ENCODE data around the gene CERK. TPM values are rescaled to one million over a fixed set of nuclear protein-coding genes. Genes with fewer than 3 reads are reported as not detected.
A peak's percentile ranks its signal among the peaks of the same experiment; 100 is the strongest.
"Not testable (repeated sequence)": the region's sequence is repeated elsewhere in the genome, so short reads cannot be mapped to it uniquely, and the experiment has no call there.

CERK gene
- total RNA-seq (46.2 TPM), polyA plus RNA-seq (47.1 TPM)
- long read RNA-seq, donor 1, full-length matches to known transcripts = 1 of 1 reads
- long read RNA-seq, donor 1, partial matches to known transcripts = 0 of 1 reads
- long read RNA-seq, donor 1, other reads (novel, unspliced or antisense) = 0 of 1 reads
- long read RNA-seq, donor 2, full-length matches to known transcripts = 13 of 18 reads
- long read RNA-seq, donor 2, partial matches to known transcripts = 5 of 18 reads
- long read RNA-seq, donor 2, other reads (novel, unspliced or antisense) = 0 of 18 reads
- long read RNA-seq, donor 3, full-length matches to known transcripts = 24 of 29 reads
- long read RNA-seq, donor 3, partial matches to known transcripts = 5 of 29 reads
- long read RNA-seq, donor 3, other reads (novel, unspliced or antisense) = 0 of 29 reads
- long read RNA-seq, donor 4, full-length matches to known transcripts = 9 of 9 reads
- long read RNA-seq, donor 4, partial matches to known transcripts = 0 of 9 reads
- long read RNA-seq, donor 4, other reads (novel, unspliced or antisense) = 0 of 9 reads
- long read RNA-seq, donor 5, full-length matches to known transcripts = 20 of 20 reads
- long read RNA-seq, donor 5, partial matches to known transcripts = 0 of 20 reads
- long read RNA-seq, donor 5, other reads (novel, unspliced or antisense) = 0 of 20 reads
- long read RNA-seq, donor 6, full-length matches to known transcripts = 9 of 9 reads
- long read RNA-seq, donor 6, partial matches to known transcripts = 0 of 9 reads
- long read RNA-seq, donor 6, other reads (novel, unspliced or antisense) = 0 of 9 reads
- long read RNA-seq, donor 7, full-length matches to known transcripts = 8 of 8 reads
- long read RNA-seq, donor 7, partial matches to known transcripts = 0 of 8 reads
- long read RNA-seq, donor 7, other reads (novel, unspliced or antisense) = 0 of 8 reads
- long read RNA-seq, donor 8, full-length matches to known transcripts = 6 of 6 reads
- long read RNA-seq, donor 8, partial matches to known transcripts = 0 of 6 reads
- long read RNA-seq, donor 8, other reads (novel, unspliced or antisense) = 0 of 6 reads
- long read RNA-seq, donor 9, full-length matches to known transcripts = 7 of 7 reads
- long read RNA-seq, donor 9, partial matches to known transcripts = 0 of 7 reads
- long read RNA-seq, donor 9, other reads (novel, unspliced or antisense) = 0 of 7 reads
- long read RNA-seq, donor 10, full-length matches to known transcripts = 16 of 16 reads
- long read RNA-seq, donor 10, partial matches to known transcripts = 0 of 16 reads
- long read RNA-seq, donor 10, other reads (novel, unspliced or antisense) = 0 of 16 reads

- Histone ChIP-seq H3K4me1 (ENCODE audit: control insufficient read depth in 2 of 2, insufficient read depth in 2 of 2, low read length in 2 of 2) (peaks cover 22 to 52% of the 10 kb centered on the region in 2 donors), H3K27me3 (ENCODE audit: control insufficient read depth in 2 of 2, insufficient read depth in 1 of 2, low read length in 1 of 2) (no peaks in the 10 kb centered on the region), H3K9me3 (ENCODE audit: control insufficient read depth in 2 of 2, insufficient read depth in 1 of 2, low read length in 1 of 2) (peaks cover 1 to 3% of the 10 kb centered on the region in 2 donors), H3K36me3 (ENCODE audit: control insufficient read depth in 2 of 2, insufficient read depth in 2 of 2, low read length in 1 of 2) (peaks cover 0 to 10% of the 10 kb centered on the region in 2 donors), H3K27ac (ENCODE audit: low read depth in 1 of 2, low read length in 1 of 2) (peak within 1 kb of the TSS; percentile 94 to 97), H3K4me3 (ENCODE audit: low read length in 2 of 2) (peak within 1 kb of the TSS; percentile 80 to 93)
- peak in 4 of 9 donors; percentile 54 to 81 (median 64) for DNase-seq (ENCODE audit: low read depth in 6 of 9, low spot score in 9 of 9)
- under 1% methylated on average over 98 of the region's 99 CpGs for WGBS
These were observed at the start of gene CERK for GRCh38 chr22:46737976-46738646. TSS of gene CERK (minus strand) at chr22:46738252. CDS start at chr22:46738148, 104 bp downstream.

GRCh38 chr22:46783721-46784120, 45.7 kb upstream of the CERK start:
- Histone ChIP-seq H3K9me3 (ENCODE audit: control insufficient read depth in 2 of 2, insufficient read depth in 1 of 2, low read length in 1 of 2) (peaks cover 0 to 3% of the 10 kb centered on the region in 2 donors), H3K4me3 (ENCODE audit: low read length in 2 of 2) (no peak overlapping the region), H3K4me1 (ENCODE audit: control insufficient read depth in 2 of 2, insufficient read depth in 2 of 2, low read length in 2 of 2) (peaks cover 0 to 3% of the 10 kb centered on the region in 2 donors), H3K27ac (ENCODE audit: low read depth in 1 of 2, low read length in 1 of 2) (no peak overlapping the region), H3K27me3 (ENCODE audit: control insufficient read depth in 2 of 2, insufficient read depth in 1 of 2, low read length in 1 of 2) (no peaks in the 10 kb centered on the region), H3K36me3 (ENCODE audit: control insufficient read depth in 2 of 2, insufficient read depth in 2 of 2, low read length in 1 of 2) (peaks cover 0 to 6% of the 10 kb centered on the region in 2 donors)
- WGBS = 98% methylated on average over 3 of the region's 3 CpGs
- no peak for DNase-seq (ENCODE audit: low read depth in 6 of 9, low spot score in 9 of 9)

- H3K9me3 ChIP-seq (ENCODE audit: control insufficient read depth in 2 of 2, insufficient read depth in 1 of 2, low read length in 1 of 2); H3K4me1 ChIP-seq (ENCODE audit: control insufficient read depth in 2 of 2, insufficient read depth in 2 of 2, low read length in 2 of 2); H3K36me3 ChIP-seq (ENCODE audit: control insufficient read depth in 2 of 2, insufficient read depth in 2 of 2, low read length in 1 of 2); H3K4me3 ChIP-seq (ENCODE audit: low read length in 2 of 2); H3K27ac ChIP-seq (ENCODE audit: low read depth in 1 of 2, low read length in 1 of 2); DNase-seq (ENCODE audit: low read depth in 6 of 9, low spot score in 9 of 9); H3K27me3 ChIP-seq (ENCODE audit: control insufficient read depth in 2 of 2, insufficient read depth in 1 of 2, low read length in 1 of 2): not testable (repeated sequence)
- WGBS = 97% methylated on average over 10 of the region's 10 CpGs
These were observed 44.1 kb upstream of the CERK start for GRCh38 chr22:46782200-46782599.

- H3K27ac ChIP-seq (ENCODE audit: low read depth in 1 of 2, low read length in 1 of 2) = no peak overlapping the region
- H3K9me3 ChIP-seq (ENCODE audit: control insufficient read depth in 2 of 2, insufficient read depth in 1 of 2, low read length in 1 of 2) = peaks cover 0 to 3% of the 10 kb centered on the region in 2 donors
- H3K4me3 ChIP-seq (ENCODE audit: low read length in 2 of 2) = no peak overlapping the region
- WGBS = 97% methylated on average over 9 of the region's 9 CpGs
- DNase-seq (ENCODE audit: low read depth in 6 of 9, low spot score in 9 of 9) = no peak
- H3K4me1 ChIP-seq (ENCODE audit: control insufficient read depth in 2 of 2, insufficient read depth in 2 of 2, low read length in 2 of 2) = peaks cover 8 to 14% of the 10 kb centered on the region in 2 donors
- peaks cover 0 to 6% of the 10 kb centered on the region in 2 donors for H3K36me3 ChIP-seq (ENCODE audit: control insufficient read depth in 2 of 2, insufficient read depth in 2 of 2, low read length in 1 of 2)
- H3K27me3 ChIP-seq (ENCODE audit: control insufficient read depth in 2 of 2, insufficient read depth in 1 of 2, low read length in 1 of 2) = no peaks in the 10 kb centered on the region
These were observed 43.2 kb upstream of the CERK start for GRCh38 chr22:46781291-46781690.

GRCh38 chr22:46780453-46780852, 42.4 kb upstream of the CERK start:
- Histone ChIP-seq H3K4me1 (ENCODE audit: control insufficient read depth in 2 of 2, insufficient read depth in 2 of 2, low read length in 2 of 2) (peaks cover 10 to 22% of the 10 kb centered on the region in 2 donors), H3K4me3 (ENCODE audit: low read length in 2 of 2) (no peak overlapping the region), H3K27me3 (ENCODE audit: control insufficient read depth in 2 of 2, insufficient read depth in 1 of 2, low read length in 1 of 2) (no peaks in the 10 kb centered on the region), H3K36me3 (ENCODE audit: control insufficient read depth in 2 of 2, insufficient read depth in 2 of 2, low read length in 1 of 2) (peaks cover 0 to 6% of the 10 kb centered on the region in 2 donors), H3K9me3 (ENCODE audit: control insufficient read depth in 2 of 2, insufficient read depth in 1 of 2, low read length in 1 of 2) (no peaks in the 10 kb centered on the region), H3K27ac (ENCODE audit: low read depth in 1 of 2, low read length in 1 of 2) (no peak overlapping the region)
- DNase-seq (ENCODE audit: low read depth in 6 of 9, low spot score in 9 of 9) = no peak
- whole genome bisulfite sequencing = 95% methylated on average over 9 of the region's 9 CpGs

- WGBS = 97% methylated on average over 9 of the region's 9 CpGs
- peaks cover 16 to 30% of the 10 kb centered on the region in 2 donors for H3K4me1 ChIP-seq (ENCODE audit: control insufficient read depth in 2 of 2, insufficient read depth in 2 of 2, low read length in 2 of 2)
- H3K36me3 ChIP-seq (ENCODE audit: control insufficient read depth in 2 of 2, insufficient read depth in 2 of 2, low read length in 1 of 2) = peaks cover 0 to 6% of the 10 kb centered on the region in 2 donors
- no peaks in the 10 kb centered on the region for H3K9me3 ChIP-seq (ENCODE audit: control insufficient read depth in 2 of 2, insufficient read depth in 1 of 2, low read length in 1 of 2)
- H3K4me3 ChIP-seq (ENCODE audit: low read length in 2 of 2) = no peak overlapping the region
- no peak overlapping the region for H3K27ac ChIP-seq (ENCODE audit: low read depth in 1 of 2, low read length in 1 of 2)
- DNase-seq (ENCODE audit: low read depth in 6 of 9, low spot score in 9 of 9) = no peak
- no peaks in the 10 kb centered on the region for H3K27me3 ChIP-seq (ENCODE audit: control insufficient read depth in 2 of 2, insufficient read depth in 1 of 2, low read length in 1 of 2)
These were observed 41.6 kb upstream of the CERK start for GRCh38 chr22:46779651-46780050.

GRCh38 chr22:46779023-46779422, 41.0 kb upstream of the CERK start:
- Histone ChIP-seq H3K4me1 (ENCODE audit: control insufficient read depth in 2 of 2, insufficient read depth in 2 of 2, low read length in 2 of 2) (peaks cover 22 to 36% of the 10 kb centered on the region in 2 donors), H3K27me3 (ENCODE audit: control insufficient read depth in 2 of 2, insufficient read depth in 1 of 2, low read length in 1 of 2) (no peaks in the 10 kb centered on the region), H3K9me3 (ENCODE audit: control insufficient read depth in 2 of 2, insufficient read depth in 1 of 2, low read length in 1 of 2) (no peaks in the 10 kb centered on the region), H3K27ac (ENCODE audit: low read depth in 1 of 2, low read length in 1 of 2) (no peak overlapping the region), H3K4me3 (ENCODE audit: low read length in 2 of 2) (no peak overlapping the region), H3K36me3 (ENCODE audit: control insufficient read depth in 2 of 2, insufficient read depth in 2 of 2, low read length in 1 of 2) (peaks cover 0 to 6% of the 10 kb centered on the region in 2 donors)
- DNase-seq (ENCODE audit: low read depth in 6 of 9, low spot score in 9 of 9) = no peak
- 99% methylated on average over 4 of the region's 4 CpGs for WGBS

- H3K9me3 ChIP-seq (ENCODE audit: control insufficient read depth in 2 of 2, insufficient read depth in 1 of 2, low read length in 1 of 2) = no peaks in the 10 kb centered on the region
- 46% methylated on average over 11 of the region's 11 CpGs for WGBS
- peaks cover 0 to 3% of the 10 kb centered on the region in 2 donors for H3K36me3 ChIP-seq (ENCODE audit: control insufficient read depth in 2 of 2, insufficient read depth in 2 of 2, low read length in 1 of 2)
- H3K4me3 ChIP-seq (ENCODE audit: low read length in 2 of 2) = no peak overlapping the region
- H3K4me1 ChIP-seq (ENCODE audit: control insufficient read depth in 2 of 2, insufficient read depth in 2 of 2, low read length in 2 of 2) = peaks cover 33 to 50% of the 10 kb centered on the region in 2 donors
- no peak overlapping the region for H3K27ac ChIP-seq (ENCODE audit: low read depth in 1 of 2, low read length in 1 of 2)
- DNase-seq (ENCODE audit: low read depth in 6 of 9, low spot score in 9 of 9) = no peak
- no peaks in the 10 kb centered on the region for H3K27me3 ChIP-seq (ENCODE audit: control insufficient read depth in 2 of 2, insufficient read depth in 1 of 2, low read length in 1 of 2)
These were observed 39.5 kb upstream of the CERK start for GRCh38 chr22:46777609-46777970.

All from thymus (tissue), 14 donors.